H1 (cell line): ENCODE measurements around the gene CNOT6L.

Source experiments
- BRCA1 ChIP-seq: IDR thresholded peaks from 2 replicates; pipeline ENCODE4 v1.6.1; 2012; ENCODE audit warnings: low read depth, low read length, improper control_type of control experiment
- KDM1A ChIP-seq: fragments of 200-600, 300-600 bp; sonication (generic); IDR thresholded peaks from 2 replicates; pipeline ENCODE4 v1.7.1; 2016; ENCODE audit warnings: mild to moderate bottlenecking, low read length, borderline replicate concordance
- POLR2A ChIP-seq, 2 experiments: IDR thresholded peaks; 1 replicate in 1 of 2; 2 replicates in 1 of 2; pipeline ENCODE4 v1.6.1; 2011; ENCODE audit warnings: low read depth in 2 of 2, low read length in 2 of 2, mild to moderate bottlenecking in 2 of 2; ENCODE audit errors: control extremely low read depth in 1 of 2
- POU5F1 ChIP-seq: IDR thresholded peaks from 2 replicates; pipeline ENCODE4 v1.6.1; 2011; ENCODE audit warnings: low read depth, mild to moderate bottlenecking, low read length, moderate library complexity
- TAF7 ChIP-seq: optimal IDR thresholded peaks from 2 replicates; pipeline ENCODE3; 2011; ENCODE audit warnings: low read depth, mild to moderate bottlenecking, inconsistent platforms, low read length, moderate library complexity, borderline replicate concordance

DNA sequence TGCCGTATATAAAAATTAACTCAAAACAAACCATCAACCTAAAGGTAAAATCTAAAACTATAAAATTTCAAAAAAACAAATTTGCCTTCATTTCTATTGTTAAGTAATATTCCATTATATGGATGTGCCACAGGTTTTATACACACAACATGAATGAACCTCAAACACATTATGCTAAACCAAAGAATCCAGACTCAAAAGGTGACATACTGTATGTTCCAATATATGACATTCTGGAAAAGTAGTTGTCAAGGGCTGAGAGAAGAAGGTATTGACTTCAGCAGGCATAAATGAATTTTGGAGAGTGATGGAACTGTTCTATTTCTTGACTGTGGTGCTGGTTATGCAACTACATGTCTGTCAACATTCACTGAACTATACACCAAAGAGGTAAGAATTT, 56.6 kb downstream of the CNOT6L start:
- no peak for TF ChIP-seq POLR2A (IDR thresholded peaks at IDR 0.05; ENCODE audit: control extremely low read depth in 1 of 2, low read depth in 2 of 2, low read length in 2 of 2)
- TF ChIP-seq POU5F1: no peak
- TF ChIP-seq KDM1A: no peak
- TF ChIP-seq TAF7: no peak
- no peak for TF ChIP-seq BRCA1
